ELF-1 (cell line): ENCODE results near the gene CEP131.
A peak's percentile ranks its signal among the peaks of the same experiment; 100 is the strongest.
"Not testable (repeated sequence)": the region's sequence is repeated elsewhere in the genome, so short reads cannot be mapped to it uniquely, and the experiment has no call there.

Experiments used
- DNase-seq: peaks from one replicate; pipeline ENCODE4 v3.0.0-alpha.2; 2016; ENCODE audit warnings: low read depth, low spot score

The CEP131 gene

GRCh38 chr17:81152288-81152828 lies 70.4 kb downstream of the CEP131 start:
- DNase-seq: no peak

- DNase-seq: no peak
Measured at GRCh38 chr17:81151278-81151677, 71.5 kb downstream of the CEP131 start.

- no peak for DNase-seq
Measured at GRCh38 chr17:81150377-81151077, 72.2 kb downstream of the CEP131 start.

- DNase-seq: no peak
Measured at GRCh38 chr17:81148986-81149533, 73.7 kb downstream of the CEP131 start.

GRCh38 chr17:81148571-81148970 lies 74.2 kb downstream of the CEP131 start:
- DNase-seq: no peak

GRCh38 chr17:81147701-81148100 lies 75.1 kb downstream of the CEP131 start:
- no peak for DNase-seq

- DNase-seq: not testable (repeated sequence)
Measured at GRCh38 chr17:81146208-81146607, 76.6 kb downstream of the CEP131 start.

GRCh38 chr17:81144423-81144781 lies 78.4 kb downstream of the CEP131 start:
- DNase-seq: no peak

- no peak for DNase-seq
Measured at GRCh38 chr17:81143717-81144422, 78.9 kb downstream of the CEP131 start.

- no peak for DNase-seq
Measured at GRCh38 chr17:81143200-81143527, 79.6 kb downstream of the CEP131 start.

GRCh38 chr17:81142301-81143199 lies 80.2 kb downstream of the CEP131 start:
- peak; percentile 72 for DNase-seq

GRCh38 chr17:81140695-81141094 lies 82.1 kb downstream of the CEP131 start:
- DNase-seq: no peak

- no peak for DNase-seq
Measured at GRCh38 chr17:81140018-81140417, 82.7 kb downstream of the CEP131 start.
